ENCODE data around the gene YTHDC2. TPM values are rescaled to one million over a fixed set of nuclear protein-coding genes. Genes with fewer than 3 reads are reported as not detected.
"Not testable (repeated sequence)": the region's sequence is repeated elsewhere in the genome, so short reads cannot be mapped to it uniquely, and the experiment has no call there.

Gene YTHDC2
- total and polyA plus RNA-seq, 8 donors = 3.8 to 78.0 (median 22.9) TPM

DNA sequence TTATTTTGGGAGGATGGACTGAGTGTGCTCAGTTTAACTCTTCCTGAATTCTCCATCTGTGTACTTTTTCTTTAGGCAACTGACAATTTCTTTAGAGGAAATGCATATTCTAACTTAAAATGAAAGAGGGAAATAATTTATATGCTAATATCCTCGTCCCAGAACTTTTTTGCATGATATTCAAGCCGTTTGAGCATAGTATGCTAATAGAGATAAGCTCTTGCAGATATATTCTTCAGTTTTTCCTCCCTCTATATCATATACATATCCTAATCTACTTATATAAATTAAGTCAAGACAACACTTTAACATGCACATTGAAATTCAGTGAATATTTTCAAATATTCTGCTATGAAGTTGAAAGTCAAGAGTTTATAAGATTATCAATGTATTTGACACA is 84.7 kb downstream of the YTHDC2 start:
- Histone ChIP-seq H3K27me3 (peaks cover 0 to 3% (median 0%) of the 10 kb centered on the region in 3 donors), H3K4me1 (no peaks in the 10 kb centered on the region), H3K9me3 (no peaks in the 10 kb centered on the region), H3K36me3 (peaks cover 0 to 28% (median 20%) of the 10 kb centered on the region in 4 donors), H3K27ac (no peak overlapping the region), H3K4me3 (no peak overlapping the region)
- WGBS, 5 donors = 68 to 82% (median 75%) methylated on average over 2 of the region's 2 CpGs
- TF ChIP-seq POLR2A (IDR thresholded peaks at IDR 0.05) = no peak
- TF ChIP-seq, protein P1, sequence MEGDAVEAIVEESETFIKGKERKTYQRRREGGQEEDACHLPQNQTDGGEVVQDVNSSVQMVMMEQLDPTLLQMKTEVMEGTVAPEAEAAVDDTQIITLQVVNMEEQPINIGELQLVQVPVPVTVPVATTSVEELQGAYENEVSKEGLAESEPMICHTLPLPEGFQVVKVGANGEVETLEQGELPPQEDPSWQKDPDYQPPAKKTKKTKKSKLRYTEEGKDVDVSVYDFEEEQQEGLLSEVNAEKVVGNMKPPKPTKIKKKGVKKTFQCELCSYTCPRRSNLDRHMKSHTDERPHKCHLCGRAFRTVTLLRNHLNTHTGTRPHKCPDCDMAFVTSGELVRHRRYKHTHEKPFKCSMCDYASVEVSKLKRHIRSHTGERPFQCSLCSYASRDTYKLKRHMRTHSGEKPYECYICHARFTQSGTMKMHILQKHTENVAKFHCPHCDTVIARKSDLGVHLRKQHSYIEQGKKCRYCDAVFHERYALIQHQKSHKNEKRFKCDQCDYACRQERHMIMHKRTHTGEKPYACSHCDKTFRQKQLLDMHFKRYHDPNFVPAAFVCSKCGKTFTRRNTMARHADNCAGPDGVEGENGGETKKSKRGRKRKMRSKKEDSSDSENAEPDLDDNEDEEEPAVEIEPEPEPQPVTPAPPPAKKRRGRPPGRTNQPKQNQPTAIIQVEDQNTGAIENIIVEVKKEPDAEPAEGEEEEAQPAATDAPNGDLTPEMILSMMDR (IDR thresholded peaks at IDR 0.05) = no peak
- no peak for TF ChIP-seq POLR2AphosphoS5 (IDR thresholded peaks at IDR 0.05)
- no peak for TF ChIP-seq EP300 (IDR thresholded peaks at IDR 0.05)
- no peak for DNase-seq
- intact Hi-C loops (cut with DNase I; ENCODE audit: low total_unique reads) = no loop called here

DNA sequence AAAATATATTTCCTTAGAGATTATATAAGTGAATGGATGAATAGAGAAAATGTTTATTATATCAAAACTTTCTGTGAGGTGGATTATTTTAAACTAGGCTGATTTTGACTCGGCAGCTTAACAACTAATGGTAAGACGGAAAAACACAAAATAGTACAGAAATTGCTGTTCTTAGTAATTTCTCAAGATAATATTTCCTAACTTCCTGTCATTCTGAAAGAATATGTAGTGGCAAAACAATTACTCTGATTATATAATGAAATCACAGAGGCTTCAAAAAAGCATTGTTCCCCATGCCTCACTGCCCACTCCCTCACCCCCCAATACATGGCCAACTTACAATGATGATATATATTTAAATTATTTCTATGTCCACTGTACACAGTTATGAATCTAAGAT is 85.4 kb downstream of the YTHDC2 start:
- peaks cover 0 to 20% (median 12%) of the 10 kb centered on the region in 4 donors for H3K36me3 ChIP-seq
- TF ChIP-seq, protein P1 (IDR thresholded peaks at IDR 0.05) = no peak
- TF ChIP-seq EP300 (IDR thresholded peaks at IDR 0.05) = no peak
- TF ChIP-seq POLR2A (IDR thresholded peaks at IDR 0.05) = no peak
- TF ChIP-seq POLR2AphosphoS5 (IDR thresholded peaks at IDR 0.05) = no peak
- intact Hi-C loops (cut with DNase I; ENCODE audit: low total_unique reads) = no loop called here
- H3K4me1 ChIP-seq = no peaks in the 10 kb centered on the region
- H3K9me3 ChIP-seq = no peaks in the 10 kb centered on the region
- no peak for DNase-seq
- H3K4me3 ChIP-seq = no peak overlapping the region
- WGBS, 5 donors = 68 to 89% (median 81%) methylated on average over 2 of the region's 2 CpGs
- no peak overlapping the region for H3K27ac ChIP-seq
- H3K27me3 ChIP-seq = peaks cover 0 to 6% (median 0%) of the 10 kb centered on the region in 3 donors

DNA sequence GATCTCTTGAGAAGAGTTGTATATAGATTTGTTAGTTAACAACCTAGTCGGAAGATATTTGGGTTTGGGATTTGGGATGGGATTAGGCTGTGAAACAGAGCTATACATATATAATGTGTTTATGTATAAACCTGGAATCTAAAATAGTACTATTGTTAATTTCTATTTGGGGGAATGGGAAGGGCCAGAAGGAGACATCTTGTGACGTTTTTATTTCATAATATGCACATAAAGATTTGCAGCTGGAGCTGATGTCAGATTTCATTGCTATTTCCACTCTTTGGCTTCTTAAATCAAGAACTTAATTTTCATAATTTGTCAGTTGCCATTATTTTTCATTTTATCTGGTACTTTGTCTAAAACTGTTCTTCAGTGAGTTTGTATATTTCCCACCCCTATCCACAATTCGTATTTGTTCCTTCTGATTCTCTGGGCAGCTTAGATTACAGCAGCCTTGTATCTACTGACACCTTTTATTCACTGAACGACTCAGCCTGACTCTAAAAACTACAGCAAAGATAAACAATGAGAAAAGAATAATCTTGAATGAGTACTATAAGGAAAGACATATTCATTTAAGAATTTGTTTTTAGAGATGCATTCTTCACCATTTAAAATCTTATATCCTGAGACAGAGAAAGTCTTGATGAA is 86.9 kb downstream of the YTHDC2 start:
- intact Hi-C loops (cut with DNase I; ENCODE audit: low total_unique reads) = no loop called here
- Histone ChIP-seq H3K9me3 (no peaks in the 10 kb centered on the region), H3K36me3 (peaks cover 0 to 13% (median 8%) of the 10 kb centered on the region in 4 donors), H3K4me3 (no peak overlapping the region), H3K27me3 (peaks cover 0 to 6% (median 0%) of the 10 kb centered on the region in 3 donors), H3K4me1 (no peaks in the 10 kb centered on the region), H3K27ac (no peak overlapping the region)
- TF ChIP-seq, protein P1 (IDR thresholded peaks at IDR 0.05) = no peak
- TF ChIP-seq POLR2AphosphoS5 (IDR thresholded peaks at IDR 0.05) = no peak
- TF ChIP-seq POLR2A (IDR thresholded peaks at IDR 0.05) = no peak
- TF ChIP-seq EP300 (IDR thresholded peaks at IDR 0.05) = no peak
- 36 to 50% (median 45%) methylated on average over 4 of the region's 4 CpGs for WGBS, 5 donors
- no peak for DNase-seq

DNA sequence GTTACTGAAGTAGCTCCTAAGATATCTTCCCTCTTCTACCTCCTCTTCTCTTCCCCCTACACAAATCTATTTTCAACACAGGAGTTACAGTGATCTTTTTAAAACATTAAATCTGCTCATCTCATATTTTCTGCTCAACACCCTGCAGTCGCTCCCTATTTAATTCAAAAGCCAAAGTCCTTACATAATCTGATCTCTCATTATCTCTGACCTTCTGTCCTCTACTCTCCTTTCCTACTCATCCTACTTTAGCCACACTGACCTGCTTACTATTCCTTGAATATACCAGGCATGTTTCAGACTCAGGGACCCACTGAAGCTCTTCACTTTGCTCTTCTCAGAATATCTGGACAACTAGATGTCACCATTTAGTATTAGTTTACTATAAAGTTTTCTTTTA is 87.9 kb downstream of the YTHDC2 start:
- TF ChIP-seq, protein P1 (IDR thresholded peaks at IDR 0.05) = no peak
- TF ChIP-seq EP300 (IDR thresholded peaks at IDR 0.05) = no peak
- TF ChIP-seq POLR2AphosphoS5 (IDR thresholded peaks at IDR 0.05) = no peak
- no peak for TF ChIP-seq POLR2A (IDR thresholded peaks at IDR 0.05)
- no peak for DNase-seq
- Histone ChIP-seq H3K9me3 (no peaks in the 10 kb centered on the region), H3K4me3 (no peak overlapping the region), H3K4me1 (peaks cover 0 to 5% (median 0%) of the 10 kb centered on the region in 4 donors), H3K27me3 (peaks cover 0 to 16% (median 0%) of the 10 kb centered on the region in 3 donors), H3K27ac (no peak overlapping the region), H3K36me3 (peaks cover 0 to 5% (median 3%) of the 10 kb centered on the region in 4 donors)
- intact Hi-C loops (cut with DNase I; ENCODE audit: low total_unique reads) = no loop called here
- 70 to 83% (median 77%) methylated on average over 1 of the region's 1 CpG for WGBS, 5 donors

DNA sequence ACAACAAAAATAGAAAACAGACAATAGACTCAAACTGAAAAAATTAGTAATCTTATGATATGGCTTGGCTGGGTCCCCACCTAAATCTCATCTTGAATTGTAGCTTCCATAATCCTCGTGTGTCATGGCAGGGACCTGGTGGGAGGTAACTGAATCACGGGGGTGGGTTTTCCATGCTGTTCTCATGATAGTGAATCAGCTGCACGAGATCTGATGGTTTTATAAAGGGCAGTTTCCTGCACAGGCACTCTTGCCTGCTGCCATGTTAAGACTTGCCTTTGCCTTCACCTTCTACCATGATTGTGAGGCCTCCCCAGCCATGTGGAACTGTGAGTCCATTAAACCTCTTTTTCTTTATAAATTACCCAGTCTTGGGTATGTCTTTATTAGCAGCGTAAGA is 89.8 kb downstream of the YTHDC2 start:
- H3K9me3 ChIP-seq; H3K4me3 ChIP-seq; DNase-seq; intact Hi-C loops (cut with DNase I; ENCODE audit: low total_unique reads); H3K27ac ChIP-seq; H3K36me3 ChIP-seq; H3K4me1 ChIP-seq: not testable (repeated sequence)
- H3K27me3 ChIP-seq = peaks cover 0 to 23% (median 0%) of the 10 kb centered on the region in 3 donors
- WGBS, 5 donors = 74 to 86% (median 82%) methylated on average over 4 of the region's 4 CpGs

All from stomach (tissue), 9 donors.